GM18868 (cell line): ENCODE measurements around the gene MEGF9.

Experiments used
- ATAC-seq: cut with Tn5 transposase; IDR thresholded peaks from one replicate; pipeline ENCODE4 v1.9.1; 2021; ENCODE audit warnings: mild to moderate bottlenecking, moderate library complexity; ENCODE audit not compliant: unreplicated experiment

Gene MEGF9

GRCh38 chr9:120707170-120707569, 7.1 kb downstream of the MEGF9 start:
- ATAC-seq = no peak

- no peak for ATAC-seq
Measured at GRCh38 chr9:120705174-120705573, 9.1 kb downstream of the MEGF9 start.

- no peak for ATAC-seq
Measured at GRCh38 chr9:120702075-120702474, 12.2 kb downstream of the MEGF9 start.

DNA sequence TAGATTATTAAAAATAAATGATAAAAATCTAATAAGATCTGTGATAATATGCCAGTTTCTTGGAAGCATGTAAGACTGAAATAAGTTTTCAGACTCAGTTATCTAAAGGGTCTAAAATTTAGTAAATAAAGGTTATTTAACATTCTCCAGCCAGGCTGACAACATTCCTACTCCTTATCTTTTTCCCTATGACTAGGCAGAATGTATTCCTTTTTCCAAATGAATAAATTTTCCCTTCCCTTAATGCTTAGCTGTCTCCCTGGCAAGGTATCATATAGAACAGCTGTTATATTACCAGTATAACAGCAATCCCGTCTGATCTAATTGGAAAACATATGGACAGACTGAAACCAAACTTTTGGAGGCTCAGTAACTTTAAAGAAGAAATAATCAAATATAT, 13.0 kb downstream of the MEGF9 start:
- no peak for ATAC-seq

DNA sequence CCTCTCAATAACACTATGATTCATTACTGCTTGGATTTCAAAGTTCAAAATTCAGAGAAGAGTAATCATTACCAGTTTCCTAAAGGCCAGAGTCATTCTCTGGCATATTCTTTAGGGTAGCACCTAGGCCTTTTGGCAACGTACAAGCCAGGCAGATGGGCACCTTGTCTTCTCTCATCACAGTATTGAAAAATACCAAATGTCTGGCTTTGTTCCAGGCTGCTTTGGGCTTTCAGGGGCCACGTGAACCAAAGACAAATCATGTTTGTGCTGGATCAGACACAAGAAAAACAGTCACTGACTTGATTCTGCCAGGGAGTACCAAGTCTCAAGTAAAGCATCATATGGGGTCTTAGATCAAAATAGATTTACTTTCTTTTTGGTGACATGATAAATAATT, 15.5 kb downstream of the MEGF9 start:
- ATAC-seq = no peak

DNA sequence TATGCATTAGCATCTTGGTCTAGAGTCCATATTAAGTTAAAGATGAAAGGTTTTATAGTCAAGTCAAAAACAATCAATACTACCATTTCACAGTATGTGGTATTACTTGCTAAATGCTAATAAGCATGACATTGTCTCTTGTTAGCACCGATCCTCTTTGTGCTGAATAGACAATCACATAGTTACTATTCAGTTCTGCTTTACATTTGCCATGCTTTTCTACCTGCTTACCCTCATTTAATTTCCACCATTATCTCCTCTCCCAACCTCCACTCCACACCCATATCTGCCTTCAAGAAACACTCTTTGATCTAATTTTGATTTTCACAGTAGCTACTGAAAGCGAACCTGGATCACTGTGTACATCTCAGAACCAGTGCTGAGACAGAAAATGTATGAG, 16.8 kb downstream of the MEGF9 start:
- ATAC-seq = no peak

- ATAC-seq = no peak
Measured at GRCh38 chr9:120696551-120697230, 17.6 kb downstream of the MEGF9 start.

- no peak for ATAC-seq
Measured at GRCh38 chr9:120694559-120694958, 19.7 kb downstream of the MEGF9 start.

DNA sequence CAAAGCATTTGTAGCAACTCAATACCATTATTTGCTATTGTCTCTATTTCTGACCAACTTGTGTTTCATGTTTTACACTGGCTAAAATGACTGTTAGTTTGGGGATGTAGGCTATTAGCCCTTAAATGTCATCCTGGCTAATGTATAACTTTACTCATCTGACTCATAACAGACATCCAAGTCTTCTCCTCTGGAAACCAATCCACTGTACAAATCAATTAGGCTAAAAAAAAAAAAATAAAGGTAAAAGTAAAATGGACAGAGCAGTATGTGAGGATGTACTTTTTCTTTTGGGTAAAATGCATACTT, 20.6 kb downstream of the MEGF9 start:
- no peak for ATAC-seq

GRCh38 chr9:120692901-120693699, 21.2 kb downstream of the MEGF9 start:
- peak; percentile 55 for ATAC-seq

GRCh38 chr9:120690372-120690771, 23.9 kb downstream of the MEGF9 start:
- ATAC-seq = no peak

DNA sequence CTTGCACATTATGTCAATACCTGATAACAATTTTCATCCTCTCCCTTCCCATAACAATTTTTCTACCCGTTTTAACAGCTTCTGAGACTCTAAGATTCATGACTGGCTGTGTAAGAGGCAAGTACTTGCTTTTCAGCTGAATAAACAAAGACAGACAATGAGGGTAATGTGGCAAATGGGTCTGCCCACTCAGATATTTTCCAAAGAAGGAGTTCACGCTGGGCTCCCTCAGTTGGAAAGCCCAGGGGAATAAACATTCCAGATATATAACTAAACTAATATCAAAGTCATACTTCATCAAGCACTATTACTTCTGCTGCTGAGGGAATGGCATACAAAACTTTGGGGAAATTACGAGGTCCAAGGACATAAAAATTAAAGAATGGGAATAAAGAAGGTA, 24.4 kb downstream of the MEGF9 start:
- no peak for ATAC-seq

DNA sequence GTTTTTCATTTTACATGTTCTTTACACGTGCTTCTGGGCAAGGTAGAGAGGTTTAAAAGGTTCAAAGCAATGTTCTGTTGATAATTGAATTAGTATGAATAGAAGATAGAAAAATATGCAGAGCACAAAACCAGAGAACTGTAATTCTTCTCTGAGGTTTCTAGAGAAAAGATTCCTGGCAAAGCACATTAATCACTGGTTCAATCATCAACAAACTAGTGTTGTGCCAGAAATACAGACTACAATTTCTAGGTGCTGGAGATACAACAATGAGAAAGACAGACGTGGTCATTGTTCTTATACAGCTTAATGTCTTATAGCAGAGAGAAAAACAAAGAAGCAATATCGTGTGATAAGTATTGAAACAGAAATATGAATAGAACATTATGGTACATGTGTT, 25.5 kb downstream of the MEGF9 start:
- no peak for ATAC-seq

DNA sequence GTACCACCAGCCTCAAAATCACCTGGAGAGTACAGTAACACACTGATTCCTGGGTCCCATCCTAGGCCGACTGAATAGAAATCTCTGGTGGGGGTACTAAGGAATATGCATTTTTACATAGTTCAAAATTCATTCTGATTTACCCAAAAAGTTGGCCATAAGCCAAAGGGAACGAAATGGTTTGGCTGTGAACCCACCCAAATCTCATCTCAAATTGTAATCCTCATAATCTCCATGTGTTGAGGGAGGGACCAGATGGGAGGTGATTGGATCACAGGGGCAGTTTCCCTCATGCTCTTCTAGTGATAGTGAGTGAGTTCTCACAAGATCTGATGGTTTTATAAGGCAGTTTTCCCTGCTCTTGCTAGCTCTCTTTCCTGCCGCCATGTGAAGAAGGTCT, 31.1 kb downstream of the MEGF9 start:
- ATAC-seq = no peak

GRCh38 chr9:120681121-120681520, 33.1 kb downstream of the MEGF9 start:
- ATAC-seq = no peak

DNA sequence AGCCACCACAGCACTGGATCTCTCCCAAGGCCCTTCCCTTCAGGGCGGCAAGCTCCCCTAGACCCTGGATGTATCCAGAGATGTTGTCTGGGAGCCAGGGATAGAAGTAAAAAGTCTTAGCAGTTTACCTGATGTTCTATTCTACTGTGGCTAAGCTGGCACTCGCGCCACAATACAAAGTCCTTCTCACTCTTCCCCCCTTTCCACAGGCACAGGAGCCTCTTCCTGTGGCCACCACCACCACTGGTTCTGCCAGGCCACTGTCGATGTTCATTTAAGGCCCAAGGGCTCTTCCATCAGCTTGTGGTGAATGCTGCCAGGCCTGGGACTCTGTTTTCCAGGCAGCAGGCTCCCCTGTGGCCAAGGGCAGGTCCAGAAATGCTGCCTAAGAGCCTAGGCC, 33.7 kb downstream of the MEGF9 start:
- no peak for ATAC-seq

- no peak for ATAC-seq
Measured at GRCh38 chr9:120680161-120680560, 34.1 kb downstream of the MEGF9 start.

GRCh38 chr9:120677965-120678364, 36.3 kb downstream of the MEGF9 start:
- no peak for ATAC-seq

GRCh38 chr9:120676767-120677402, 37.4 kb downstream of the MEGF9 start:
- ATAC-seq = no peak

- ATAC-seq = no peak
Measured at GRCh38 chr9:120668399-120668798, 45.9 kb downstream of the MEGF9 start.

- ATAC-seq = no peak
Measured at GRCh38 chr9:120663950-120664349, 50.3 kb downstream of the MEGF9 start.

GRCh38 chr9:120663380-120663779, 50.9 kb downstream of the MEGF9 start:
- no peak for ATAC-seq
